ENCODE measurements around the gene SAPCD1.
A peak's percentile ranks its signal among the peaks of the same experiment; 100 is the strongest.
"Not testable (repeated sequence)": the region's sequence is repeated elsewhere in the genome, so short reads cannot be mapped to it uniquely, and the experiment has no call there.

Gene SAPCD1

DNA sequence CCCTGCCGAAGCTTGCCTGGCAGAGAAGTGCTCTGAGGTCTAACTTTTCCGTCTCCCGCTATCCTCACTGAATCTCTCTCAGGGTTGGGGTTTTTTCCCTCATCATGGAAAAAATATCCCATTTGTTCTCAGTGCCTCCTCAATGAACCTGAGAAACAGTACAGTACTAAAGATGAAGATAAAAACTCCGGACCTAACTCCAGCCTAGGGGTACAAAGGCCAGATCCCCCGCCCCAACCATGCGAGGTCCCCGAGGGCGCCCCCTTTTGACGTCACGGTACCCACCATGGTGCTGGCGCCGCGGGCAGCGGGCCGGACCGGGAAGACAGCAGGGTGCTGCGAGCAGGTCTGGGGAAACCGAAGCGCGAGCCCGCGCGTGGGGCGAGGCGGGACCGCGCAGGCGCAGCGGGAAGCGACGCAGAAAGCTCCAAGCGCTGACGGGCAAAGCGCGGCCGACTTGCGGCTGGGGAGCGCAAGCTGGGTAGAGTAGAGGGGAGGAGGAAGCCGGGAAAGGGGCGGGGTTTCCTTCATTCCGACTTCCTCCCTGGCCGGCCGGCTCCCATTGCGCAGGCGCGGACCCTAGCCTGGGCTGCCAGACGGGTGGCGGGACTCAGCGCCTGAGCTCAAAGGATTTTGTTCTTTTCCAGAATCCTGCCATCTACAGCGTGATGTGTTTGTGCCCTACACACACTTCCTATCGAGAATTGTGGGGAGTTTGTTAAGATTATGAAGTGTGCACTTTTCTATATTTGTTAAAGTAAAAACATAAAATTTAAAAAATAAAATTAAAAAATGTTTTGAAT lies 44.2 kb downstream of the SAPCD1 start, which contains the start of gene LSM2:
Gene LSM2, minus strand, starts transcription at position 497 of the 803 bp plus-strand sequence. Its CDS starts 209 bp downstream, at position 288.
- DNase-seq: peak; percentile 99

DNA sequence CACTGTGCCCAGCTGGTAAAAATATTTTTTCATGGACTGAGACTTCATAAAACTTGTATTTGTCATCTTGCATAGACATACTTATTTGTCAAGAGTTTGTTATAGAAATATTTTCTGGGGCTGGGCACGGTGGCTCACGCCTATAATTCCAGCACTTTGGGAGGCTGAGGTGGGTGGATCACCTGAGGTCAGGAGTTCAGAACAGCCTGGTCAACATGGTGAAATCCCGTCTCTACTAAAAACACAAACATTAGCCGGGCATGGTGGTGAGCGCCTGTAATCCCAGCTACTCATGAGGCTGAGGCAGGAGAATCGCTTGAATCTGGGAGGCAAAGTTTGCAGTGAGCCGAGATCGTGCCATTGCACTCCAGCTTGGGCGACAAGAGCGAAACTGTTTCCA lies 46.1 kb downstream of the SAPCD1 start:
- not testable (repeated sequence) for DNase-seq

DNA sequence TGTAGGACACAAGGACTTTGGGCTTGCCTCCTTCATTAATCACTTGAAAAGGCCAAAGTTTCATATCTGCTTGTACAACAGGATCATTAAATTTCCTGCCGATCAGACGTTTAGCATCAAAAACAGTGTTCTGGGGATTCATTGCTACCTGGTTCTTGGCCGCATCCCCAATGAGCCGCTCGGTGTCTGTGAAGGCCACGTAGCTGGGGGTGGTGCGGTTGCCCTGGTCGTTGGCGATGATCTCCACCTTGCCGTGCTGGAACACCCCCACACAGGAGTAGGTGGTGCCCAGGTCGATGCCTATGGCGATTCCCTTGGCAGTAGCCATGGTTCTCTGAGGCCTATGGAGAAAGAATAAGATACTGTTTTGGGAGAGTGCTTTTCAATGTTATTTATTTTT lies 49.2 kb downstream of the SAPCD1 start:
- DNase-seq: no peak

DNA sequence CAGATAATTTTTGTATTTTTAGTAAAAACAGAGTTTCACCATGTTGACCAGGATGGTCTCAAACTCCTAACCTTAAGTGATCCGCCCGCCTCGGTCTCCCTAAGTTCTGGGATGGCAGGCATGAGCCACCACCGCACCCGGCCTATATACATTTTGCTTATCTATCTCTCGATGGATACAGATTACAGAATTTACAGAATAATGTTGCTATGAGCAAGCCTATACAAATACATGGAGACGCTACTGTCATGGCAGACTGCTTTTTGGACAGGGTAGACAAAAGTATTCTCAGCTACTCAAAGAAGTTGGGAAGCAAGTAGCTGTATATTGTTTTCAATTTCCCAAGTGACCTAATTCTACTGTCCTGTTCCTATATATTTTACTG lies 51.0 kb downstream of the SAPCD1 start:
- DNase-seq: no peak

All from activated effector memory CD4-positive, alpha-beta T cell treated with anti-CD3 and anti-CD28 coated beads, Interleukin-2, amount 50 U/mL, for 16 hours (primary cell).